GM12878 (cell line): Measurements from ENCODE around the gene ERCC2. TPM values are rescaled to one million over a fixed set of nuclear protein-coding genes. Genes with fewer than 3 reads are reported as not detected.

Experiments
- ATAC-seq: fragments of 200-7000 bp; cut with Tn5 transposase; 3 replicates; pipeline ENCODE4 v1.9.1; 2020; ENCODE audit warnings: mild to moderate bottlenecking, moderate library complexity
- BruUV-seq: library from RNA; stranded (reverse); fragments of 400-500 nt; replicated peaks from 2 replicates; lab custom pipeline; 2021; lab: Mats Ljungman, UMichigan
- CTCF ChIA-PET: fragments of 300-600 bp; sonication (Branson Sonifier 250); formaldehyde crosslinking; extraction: SDS; loops from one replicate; lab custom pipeline; 2021; ENCODE audit warnings: inconsistent platforms; lab: Yijun Ruan, JAX
- POLR2A ChIA-PET: fragments of 350-600 bp; formaldehyde crosslinking; extraction: SDS; loops from one replicate; lab custom pipeline; 2021; ENCODE audit warnings: inconsistent platforms; lab: Charles Lee
- RAD21 ChIA-PET: fragments of 300-600 bp; sonication (Branson Sonifier 250); formaldehyde crosslinking; loops from one replicate; lab custom pipeline; 2023; ENCODE audit warnings: antibody characterized with exemption; ENCODE audit not compliant: unreplicated experiment; lab: Charles Lee
- SMC1A ChIA-PET: fragments of 300-600 bp; sonication (Branson Sonifier 250); formaldehyde crosslinking; loops from one replicate; lab custom pipeline; 2023; ENCODE audit not compliant: unreplicated experiment, uncharacterized antibody; lab: Charles Lee
- DNase-seq: peaks from one replicate; pipeline ENCODE4 v3.0.0-alpha.2; 2011; ENCODE audit warnings: low read depth, low spot score
- FAIRE-seq: peaks from 3 replicates; lab custom pipeline; 2011; peaks lifted over from hg19 to GRCh38; lab: Jason Lieb, UNC
- H2AFZ ChIP-seq: 2 replicates; pipeline ENCODE4 v1.6.0; 2011; ENCODE audit warnings: low read depth, low read length, control low read depth; ENCODE audit not compliant: control insufficient read depth
- H3K27ac ChIP-seq: 2 replicates; pipeline ENCODE4 v1.5.1; 2011; ENCODE audit warnings: control low read depth; ENCODE audit not compliant: control insufficient read depth, insufficient read depth
- H3K27me3 ChIP-seq, 2 experiments: replicated peaks in 1 of 2; 2 replicates each; pipeline versions ENCODE4 v1.6.0 to v1.6.1; 2011; ENCODE audit warnings: low read length in 1 of 2; ENCODE audit not compliant: control insufficient read depth in 2 of 2, insufficient read depth in 2 of 2
- H3K36me3 ChIP-seq, 2 experiments: 2 replicates each; pipeline ENCODE4 v1.5.1; 2011; ENCODE audit warnings: low read length in 1 of 2; ENCODE audit not compliant: control insufficient read depth in 2 of 2, insufficient read depth in 2 of 2
- H3K4me1 ChIP-seq: 2 replicates; pipeline ENCODE4 v1.6.1; 2011; ENCODE audit warnings: mild to moderate bottlenecking, low read length, moderate library complexity, mixed read lengths; ENCODE audit not compliant: control insufficient read depth, insufficient read depth
- H3K4me2 ChIP-seq: 2 replicates; pipeline ENCODE4 v1.6.0; 2011; ENCODE audit warnings: control low read depth; ENCODE audit not compliant: control insufficient read depth, insufficient read depth
- H3K4me3 ChIP-seq: fragments of 200-600 bp; sonication (generic); 2 replicates; pipeline ENCODE4 v1.5.1; 2016
- H3K79me2 ChIP-seq: 2 replicates; pipeline ENCODE4 v1.6.0; 2011; ENCODE audit warnings: low read length; ENCODE audit not compliant: control insufficient read depth, insufficient read depth
- H3K9ac ChIP-seq: 2 replicates; pipeline ENCODE4 v1.8.0; 2011; ENCODE audit warnings: low read length, control low read depth, mixed read lengths; ENCODE audit not compliant: control insufficient read depth, insufficient read depth
- H3K9me3 ChIP-seq: replicated peaks from 3 replicates; pipeline ENCODE4 v1.5.1; 2011; ENCODE audit warnings: mild to moderate bottlenecking, low read length; ENCODE audit not compliant: control insufficient read depth, insufficient read depth
- H4K20me1 ChIP-seq: 2 replicates; pipeline ENCODE4 v1.6.0; 2011; ENCODE audit not compliant: control insufficient read depth, insufficient read depth
- BMI1 ChIP-seq: fragments of 450-650 bp; IDR thresholded peaks from 2 replicates; pipeline ENCODE4 v1.6.1; 2016; ENCODE audit warnings: mild to moderate bottlenecking, moderate library complexity, borderline replicate concordance
- BRCA1 ChIP-seq: IDR thresholded peaks from 2 replicates; pipeline ENCODE4 v1.6.1; 2011; ENCODE audit warnings: low read depth, low read length, improper control_type of control experiment
- MEF2A ChIP-seq: IDR thresholded peaks from 2 replicates; pipeline ENCODE4 v1.6.1; 2011; ENCODE audit warnings: low read depth, mild to moderate bottlenecking, low read length, moderate library complexity; ENCODE audit not compliant: insufficient read depth
- MYC ChIP-seq: IDR thresholded peaks from 2 replicates; pipeline ENCODE4 v1.6.1; 2011; ENCODE audit warnings: mild to moderate bottlenecking, low read length, moderate library complexity, inconsistent platforms; ENCODE audit not compliant: insufficient read depth, insufficient replicate concordance, insufficient read length, severe bottlenecking
- NR2F1 ChIP-seq: fragments of 450-650 bp; conservative IDR thresholded peaks from 2 replicates; pipeline ENCODE4 v1.6.1; 2017; ENCODE audit warnings: mild to moderate bottlenecking
- RBBP5 ChIP-seq: fragments of 200-600 bp; sonication (generic); conservative IDR thresholded peaks from 2 replicates; pipeline ENCODE4 v1.6.1; 2016
- STAT3 ChIP-seq: IDR thresholded peaks from 2 replicates; pipeline ENCODE4 v1.6.1; 2011; ENCODE audit warnings: low read depth, low read length, improper control_type of control experiment
- ZNF24 ChIP-seq: fragments of 450-650 bp; IDR thresholded peaks from 2 replicates; pipeline ENCODE4 v1.6.1; 2017; ENCODE audit warnings: antibody characterized with exemption, mild to moderate bottlenecking
- WGBS: methylation state at CpG from one replicate; pipeline ENCODE4 v1.1.6; 2016; ENCODE audit warnings: low lambda C conversion rate; ENCODE audit not compliant: insufficient replicate concordance, insufficient coverage; ENCODE audit errors: missing lambda C conversion rate; 5-methylcytosine and 5-hydroxymethylcytosine counted together
- in situ Hi-C: fragments of 300-500 bp; cut with MboI; formaldehyde crosslinking; loops from 9 replicates; pipeline ENCODE4 v1.14.3; 2018; ENCODE audit warnings: mixed read lengths
- intact Hi-C: fragments of 100-400 bp; cut with micrococcal nuclease; formaldehyde crosslinking; loops from one replicate; pipeline ENCODE4 v1.14.2; 2022; ENCODE audit not compliant: unreplicated experiment
- polyA plus RNA-seq, 11 experiments: library from polyadenylated mRNA; depleted of rRNA in 4 of 11; unstranded in 6 of 11; stranded (reverse) in 5 of 11; fragments of >200 nt; fragmentation: Nextera tagmentation in 4 of 11; fragmentation: Illumina TruSeq in 1 of 11; extraction: Ambion mirVana in 4 of 11; extraction: Trizol in 1 of 11; gene quantifications; 1 replicate in 1 of 11; 2 replicates in 10 of 11; pipeline versions ENCODE4 v1.2.1 to v1.2.3, GENCODE V29; 2011 to 2016; ENCODE audit warnings: inconsistent platforms in 2 of 11, missing spikeins in 2 of 11, low read depth in 1 of 11
- total RNA-seq, 4 experiments: library from RNA; depleted of rRNA in 3 of 4; stranded (reverse); fragments of >200 nt in 3 of 4; fragmentation: Illumina TruSeq in 1 of 4; extraction: Trizol in 1 of 4; gene quantifications; 2 replicates each; pipeline versions ENCODE4 v1.2.1 to v1.2.3, GENCODE V29; 2013 to 2021
- TF ChIP-seq, protein P1 (sequence below): IDR thresholded peaks from 2 replicates; pipeline ENCODE4 v1.6.1; 2011; ENCODE audit warnings: borderline replicate concordance, low read depth, mild to moderate bottlenecking, moderate library complexity, low read length; ENCODE audit not compliant: insufficient read depth, poor library complexity, severe bottlenecking

ERCC2 gene
- total and polyA plus RNA-seq, 10 of the 15 experiments (the other 5 are each of a cell fraction or from before 2014, with no cell fraction given): 1.3 to 40.1 (median 15.6) TPM

DNA sequence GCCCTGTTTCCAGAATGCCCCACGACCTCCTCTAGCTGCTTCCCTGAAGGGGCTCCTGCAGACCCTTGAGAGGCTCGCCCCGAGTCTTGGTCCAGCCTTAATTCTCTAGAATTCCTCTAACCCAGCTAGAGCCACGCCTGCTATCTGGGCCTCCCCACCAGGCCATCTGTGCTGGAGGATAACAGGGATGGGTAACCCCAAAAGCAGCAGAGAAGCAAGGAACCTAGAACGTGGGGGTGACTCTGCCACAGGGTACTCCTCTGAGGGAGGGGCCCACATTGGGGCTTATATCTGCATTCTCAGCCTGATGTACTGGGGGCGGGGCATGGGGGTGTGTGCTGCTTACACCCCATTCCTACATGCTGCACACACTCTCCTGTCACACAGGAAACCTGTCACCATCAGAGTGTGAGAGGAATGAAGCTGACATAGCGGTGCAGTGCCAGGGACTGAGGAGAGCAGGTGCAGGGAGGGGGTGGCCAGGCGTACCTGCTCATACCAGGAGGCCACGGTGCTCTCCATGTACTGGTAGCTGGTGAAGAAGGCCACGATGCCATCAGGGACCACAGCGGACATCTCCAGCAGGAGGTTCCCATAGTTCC is 16.0 kb downstream of the ERCC2 start:
- ChIA-PET POLR2A (interaction anchor here (0.6 kb wide), 1 partner anchor 16 kb away, joined by 7 read pairs; the partner anchor contains the start of gene ERCC2), SMC1A (no interaction called here), CTCF (interaction anchor here (0.9 kb wide), 1 partner anchor 16 kb away, joined by 3 read pairs; no protein-coding TSS in a partner anchor), RAD21 (no interaction called here)
- Histone ChIP-seq H3K27me3 (no peaks in the 10 kb centered on the region), H2AFZ (no peak overlapping the region), H4K20me1 (no peaks in the 10 kb centered on the region), H3K9me3 (no peaks in the 10 kb centered on the region), H3K4me3 (no peak overlapping the region), H3K27ac (no peak overlapping the region), H3K4me2 (no peak overlapping the region), H3K4me1 (no peaks in the 10 kb centered on the region), H3K9ac (no peak overlapping the region), H3K79me2 (no peaks in the 10 kb centered on the region), H3K36me3 (peaks cover 3 to 6% of the 10 kb centered on the region in 2 experiments)
- in situ Hi-C loops (no loop called here), intact Hi-C loops (no loop called here)
- WGBS: 90% methylated on average over 11 of the region's 11 CpGs
- TF ChIP-seq STAT3: no peak
- no peak for TF ChIP-seq BRCA1
- no peak for TF ChIP-seq BMI1
- TF ChIP-seq ZNF24: no peak
- TF ChIP-seq, protein P1, sequence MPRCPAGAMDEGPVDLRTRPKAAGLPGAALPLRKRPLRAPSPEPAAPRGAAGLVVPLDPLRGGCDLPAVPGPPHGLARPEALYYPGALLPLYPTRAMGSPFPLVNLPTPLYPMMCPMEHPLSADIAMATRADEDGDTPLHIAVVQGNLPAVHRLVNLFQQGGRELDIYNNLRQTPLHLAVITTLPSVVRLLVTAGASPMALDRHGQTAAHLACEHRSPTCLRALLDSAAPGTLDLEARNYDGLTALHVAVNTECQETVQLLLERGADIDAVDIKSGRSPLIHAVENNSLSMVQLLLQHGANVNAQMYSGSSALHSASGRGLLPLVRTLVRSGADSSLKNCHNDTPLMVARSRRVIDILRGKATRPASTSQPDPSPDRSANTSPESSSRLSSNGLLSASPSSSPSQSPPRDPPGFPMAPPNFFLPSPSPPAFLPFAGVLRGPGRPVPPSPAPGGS: no peak
- no peak for TF ChIP-seq MEF2A
- no peak for TF ChIP-seq NR2F1
- TF ChIP-seq RBBP5: no peak
- no peak for TF ChIP-seq MYC
- no peak for DNase-seq
- FAIRE-seq: no peak
- no TSS peak for BruUV-seq
- no peak for ATAC-seq
